Measurements from ENCODE around the gene FAM131B. TPM values are rescaled to one million over a fixed set of nuclear protein-coding genes. Genes with fewer than 3 reads are reported as not detected.

FAM131B gene
- total and polyA plus RNA-seq, 2 of the 13 experiments (the other 11 are each of a cell fraction or from before 2014, with no cell fraction given), result 0.07 TPM; not detected in 1

GRCh38 chr7:143395187-143396149, 33.0 kb upstream of the FAM131B start (continued):
- TF ChIP-seq ATF2 (CRISPR knock-in tag; IDR thresholded peaks at IDR 0.05) (no peak), ZNF550 (CRISPR knock-in tag; IDR thresholded peaks at IDR 0.05; ENCODE audit: borderline replicate concordance) (0 out of 2 replicates have a peak, but pooled peaks have one; percentile 14), ZNF260 (CRISPR knock-in tag; IDR thresholded peaks at IDR 0.05; ENCODE audit: borderline replicate concordance, low read depth) (no peak), REPIN1 (CRISPR knock-in tag; IDR thresholded peaks at IDR 0.05; ENCODE audit: borderline replicate concordance, low read depth) (peak; percentile 58; the same call in 1 of the 2 replicates), ZNF740 (CRISPR knock-in tag; IDR thresholded peaks at IDR 0.05) (no peak), TBL1XR1 (IDR thresholded peaks at IDR 0.05; ENCODE audit: borderline replicate concordance, low read length, partially characterized antibody) (peak; percentile 83), PRDM15 (CRISPR knock-in tag; IDR thresholded peaks at IDR 0.05) (peak; percentile 42; the same call in 1 of the 2 replicates), RFX3 (CRISPR knock-in tag; IDR thresholded peaks at IDR 0.05) (no peak), ZUFSP (CRISPR knock-in tag; IDR thresholded peaks at IDR 0.05; ENCODE audit: borderline replicate concordance) (no peak), RBAK (CRISPR knock-in tag; IDR thresholded peaks at IDR 0.05) (peak; percentile 71; the same call in 1 of the 2 replicates), ZNF710 (CRISPR knock-in tag; IDR thresholded peaks at IDR 0.05; ENCODE audit: borderline replicate concordance) (peak; percentile 67; the same call in 1 of the 2 replicates), GLI4 (CRISPR knock-in tag; IDR thresholded peaks at IDR 0.05; ENCODE audit: borderline replicate concordance) (0 out of 2 replicates have a peak, but pooled peaks have one; percentile 84), NCOA2 (CRISPR knock-in tag; IDR thresholded peaks at IDR 0.05) (peak; percentile 69), KLF6 (CRISPR knock-in tag; IDR thresholded peaks at IDR 0.05) (no peak), SCMH1 (CRISPR knock-in tag; IDR thresholded peaks at IDR 0.05; ENCODE audit: borderline replicate concordance) (no peak), SRSF9 (IDR thresholded peaks at IDR 0.05; ENCODE audit: borderline replicate concordance, insufficient read depth, low read depth, low read length, poor library complexity, severe bottlenecking) (no peak), NR2C2 (CRISPR knock-in tag; IDR thresholded peaks at IDR 0.05; ENCODE audit: borderline replicate concordance) (peak; percentile 79)

Measured in HepG2 (cell line).